H9 (cell line): ENCODE results near the gene PLS1. TPM values are rescaled to one million over a fixed set of nuclear protein-coding genes. Genes with fewer than 3 reads are reported as not detected.

ENCODE experiments used
- DNase-seq: peaks from one replicate; pipeline ENCODE4 v3.0.0-alpha.2; 2017
- H2AFZ ChIP-seq: one replicate; pipeline ENCODE4 v1.6.1; 2013; ENCODE audit warnings: mild to moderate bottlenecking, low read length, control low read depth, moderate library complexity
- H2AK5ac ChIP-seq: 2 replicates; pipeline ENCODE4 v1.6.1; 2013; ENCODE audit warnings: low read length, control low read depth, mixed read lengths; ENCODE audit not compliant: insufficient read length
- H2BK120ac ChIP-seq: one replicate; pipeline ENCODE4 v1.6.1; 2013; ENCODE audit warnings: low read depth, mild to moderate bottlenecking, low read length, control low read depth, inconsistent platforms; ENCODE audit not compliant: poor library complexity, severe bottlenecking
- H2BK12ac ChIP-seq: 2 replicates; pipeline ENCODE4 v1.6.1; 2013; ENCODE audit warnings: low read length, control low read depth, mixed read lengths, low read depth; ENCODE audit not compliant: insufficient read length
- H2BK15ac ChIP-seq: 2 replicates; pipeline ENCODE4 v1.6.1; 2013; ENCODE audit warnings: low read depth, low read length, control low read depth
- H2BK20ac ChIP-seq: one replicate; pipeline ENCODE4 v1.6.1; 2013; ENCODE audit warnings: low read depth, mild to moderate bottlenecking, low read length, control low read depth, inconsistent platforms; ENCODE audit not compliant: poor library complexity, severe bottlenecking
- H2BK5ac ChIP-seq: 2 replicates; pipeline ENCODE4 v1.6.1; 2013; ENCODE audit warnings: low read length, control low read depth, mixed read lengths; ENCODE audit not compliant: insufficient read length
- H3K14ac ChIP-seq: 2 replicates; pipeline ENCODE4 v1.6.1; 2013; ENCODE audit warnings: low read length, control low read depth; ENCODE audit not compliant: insufficient read depth
- H3K18ac ChIP-seq: 2 replicates; pipeline ENCODE4 v1.6.1; 2013; ENCODE audit warnings: low read depth, mild to moderate bottlenecking, mixed read lengths, low read length, control low read depth; ENCODE audit not compliant: insufficient read length
- H3K23ac ChIP-seq: 2 replicates; pipeline ENCODE4 v1.6.1; 2013; ENCODE audit warnings: low read length, control low read depth, mixed read lengths, low read depth; ENCODE audit not compliant: insufficient read length
- H3K23me2 ChIP-seq: 2 replicates; pipeline ENCODE4 v1.6.1; 2013; ENCODE audit warnings: low read depth, mild to moderate bottlenecking, mixed read lengths, low read length, control low read depth; ENCODE audit not compliant: insufficient read length, poor library complexity, severe bottlenecking
- H3K27ac ChIP-seq: 2 replicates; pipeline ENCODE4 v1.5.1; 2013; ENCODE audit warnings: low read length, control low read depth, mixed read lengths, low read depth; ENCODE audit not compliant: insufficient read length
- H3K27me3 ChIP-seq: 2 replicates; pipeline ENCODE4 v1.6.1; 2013; ENCODE audit warnings: low read length, control low read depth, inconsistent platforms; ENCODE audit not compliant: insufficient read depth
- H3K4ac ChIP-seq: 2 replicates; pipeline ENCODE4 v1.6.1; 2013; ENCODE audit warnings: low read depth, mild to moderate bottlenecking, control low read depth, inconsistent platforms, low read length, moderate library complexity
- H3K4me1 ChIP-seq: 2 replicates; pipeline ENCODE4 v1.6.1; 2013; ENCODE audit warnings: low read length, control low read depth, inconsistent platforms; ENCODE audit not compliant: insufficient read depth
- H3K4me2 ChIP-seq: 2 replicates; pipeline ENCODE4 v1.6.1; 2013; ENCODE audit warnings: low read length, control low read depth, mixed read lengths; ENCODE audit not compliant: insufficient read length, insufficient read depth
- H3K56ac ChIP-seq: 2 replicates; pipeline ENCODE4 v1.6.1; 2013; ENCODE audit warnings: low read depth, mild to moderate bottlenecking, mixed read lengths, low read length, control low read depth; ENCODE audit not compliant: insufficient read length
- H3K79me1 ChIP-seq: 2 replicates; pipeline ENCODE4 v1.6.1; 2013; ENCODE audit warnings: low read depth, mild to moderate bottlenecking, moderate library complexity, low read length, control low read depth, inconsistent platforms; ENCODE audit not compliant: insufficient read depth, poor library complexity, severe bottlenecking
- H3K79me2 ChIP-seq: 2 replicates; pipeline ENCODE4 v1.6.1; 2013; ENCODE audit warnings: low read length, control low read depth, inconsistent platforms; ENCODE audit not compliant: insufficient read depth
- H3K9ac ChIP-seq: 2 replicates; pipeline ENCODE4 v1.6.1; 2013; ENCODE audit warnings: low read length, control low read depth, mixed read lengths; ENCODE audit not compliant: insufficient read length; ENCODE audit errors: extremely low read depth
- H3K9me3 ChIP-seq: one replicate; pipeline ENCODE4 v1.6.1; 2013; ENCODE audit warnings: low read depth, low read length, inconsistent platforms; ENCODE audit not compliant: control insufficient read depth
- H3T11ph ChIP-seq: one replicate; pipeline ENCODE4 v1.6.1; 2013; ENCODE audit warnings: mild to moderate bottlenecking, low read length, control low read depth, inconsistent platforms
- H4K20me1 ChIP-seq: one replicate; pipeline ENCODE4 v1.6.1; 2013; ENCODE audit not compliant: control insufficient read depth, insufficient read length, insufficient read depth
- H4K5ac ChIP-seq: 2 replicates; pipeline ENCODE4 v1.6.1; 2013; ENCODE audit warnings: low read depth, mild to moderate bottlenecking, mixed read lengths, low read length, control low read depth; ENCODE audit not compliant: insufficient read length
- H4K8ac ChIP-seq: replicated peaks from 2 replicates; pipeline ENCODE4 v1.6.1; 2013; ENCODE audit warnings: low read length, control low read depth, mixed read lengths, low read depth; ENCODE audit not compliant: insufficient read length
- H4K91ac ChIP-seq: 2 replicates; pipeline ENCODE4 v1.6.1; 2013; ENCODE audit warnings: low read depth, mild to moderate bottlenecking, moderate library complexity, mixed read lengths, low read length, control low read depth; ENCODE audit not compliant: insufficient read length
- H3K27ac Mint-ChIP-seq, 3 experiments: 2 replicates in 2 of 3; 3 replicates in 1 of 3; pipeline ENCODE4 v1.8.0; 2020 to 2021; ENCODE audit warnings: mixed read lengths in 3 of 3, mild to moderate bottlenecking in 1 of 3, moderate library complexity in 1 of 3
- H3K27me3 Mint-ChIP-seq: 2 replicates; pipeline ENCODE4 v1.8.0; 2021; ENCODE audit warnings: low read depth, mild to moderate bottlenecking, moderate library complexity, mixed read lengths
- H3K36me3 Mint-ChIP-seq, 3 experiments: 2 replicates in 2 of 3; 3 replicates in 1 of 3; pipeline ENCODE4 v1.8.0; 2020 to 2021; ENCODE audit warnings: low read depth in 3 of 3, mixed read lengths in 3 of 3; ENCODE audit not compliant: insufficient read depth in 1 of 3
- H3K4me1 Mint-ChIP-seq, 2 experiments: 2 replicates each; pipeline ENCODE4 v1.8.0; 2020; ENCODE audit warnings: mixed read lengths in 2 of 2
- H3K4me3 Mint-ChIP-seq, 2 experiments: 2 replicates in 1 of 2; 3 replicates in 1 of 2; pipeline ENCODE4 v1.8.0; 2020 to 2021; ENCODE audit warnings: mild to moderate bottlenecking in 2 of 2, mixed read lengths in 2 of 2, moderate library complexity in 1 of 2
- H3K9me3 Mint-ChIP-seq, 2 experiments: 2 replicates in 1 of 2; 3 replicates in 1 of 2; pipeline ENCODE4 v1.8.0; 2020; ENCODE audit warnings: mild to moderate bottlenecking in 2 of 2, mixed read lengths in 2 of 2, moderate library complexity in 1 of 2
- total RNA-seq: library from RNA; stranded (reverse); gene quantifications from 2 replicates; pipeline ENCODE4 v1.2.1, GENCODE V29; 2021
- TF ChIP-seq, protein P1 (sequence below): fragments of 200-600 bp; sonication (generic); conservative IDR thresholded peaks from 3 replicates; pipeline ENCODE4 v1.8.0; 2021; ENCODE audit warnings: antibody characterized with exemption, mild to moderate bottlenecking

PLS1 gene
- total RNA-seq, 1 experiment from 2014 or later = 20.4 TPM

DNA sequence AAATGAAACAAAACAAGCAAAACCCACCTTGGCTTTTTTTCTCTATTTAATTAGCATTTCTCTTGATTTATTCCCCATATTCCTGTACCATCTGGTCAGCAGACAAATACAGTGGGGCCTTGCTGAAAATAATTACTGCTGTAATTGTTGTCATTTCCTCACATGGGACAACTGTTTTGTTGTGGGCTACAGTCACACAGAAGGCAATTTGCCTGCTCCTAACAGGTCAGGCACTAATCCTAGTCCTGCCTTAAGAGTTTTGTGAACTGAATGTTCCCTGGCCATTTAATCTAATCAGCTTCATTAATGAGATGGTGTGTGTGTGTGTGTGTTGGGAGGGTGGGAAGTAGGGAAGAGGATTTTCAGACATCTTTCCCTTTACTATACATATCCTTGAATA lies 139.3 kb downstream of the PLS1 start:
- Histone ChIP-seq H3K4me2 (no peak overlapping the region), H3K79me1 (no peaks in the 10 kb centered on the region), H2AFZ (no peak overlapping the region)

More for the DNA sequence above, 139.3 kb downstream of the PLS1 start:
- TF ChIP-seq, protein P1, sequence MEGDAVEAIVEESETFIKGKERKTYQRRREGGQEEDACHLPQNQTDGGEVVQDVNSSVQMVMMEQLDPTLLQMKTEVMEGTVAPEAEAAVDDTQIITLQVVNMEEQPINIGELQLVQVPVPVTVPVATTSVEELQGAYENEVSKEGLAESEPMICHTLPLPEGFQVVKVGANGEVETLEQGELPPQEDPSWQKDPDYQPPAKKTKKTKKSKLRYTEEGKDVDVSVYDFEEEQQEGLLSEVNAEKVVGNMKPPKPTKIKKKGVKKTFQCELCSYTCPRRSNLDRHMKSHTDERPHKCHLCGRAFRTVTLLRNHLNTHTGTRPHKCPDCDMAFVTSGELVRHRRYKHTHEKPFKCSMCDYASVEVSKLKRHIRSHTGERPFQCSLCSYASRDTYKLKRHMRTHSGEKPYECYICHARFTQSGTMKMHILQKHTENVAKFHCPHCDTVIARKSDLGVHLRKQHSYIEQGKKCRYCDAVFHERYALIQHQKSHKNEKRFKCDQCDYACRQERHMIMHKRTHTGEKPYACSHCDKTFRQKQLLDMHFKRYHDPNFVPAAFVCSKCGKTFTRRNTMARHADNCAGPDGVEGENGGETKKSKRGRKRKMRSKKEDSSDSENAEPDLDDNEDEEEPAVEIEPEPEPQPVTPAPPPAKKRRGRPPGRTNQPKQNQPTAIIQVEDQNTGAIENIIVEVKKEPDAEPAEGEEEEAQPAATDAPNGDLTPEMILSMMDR = no peak
- Histone ChIP-seq H3K9ac (no peak overlapping the region), H4K91ac (no peak overlapping the region), H4K8ac (no peak overlapping the region), H3K23me2 (no peaks in the 10 kb centered on the region), H2AK5ac (no peak overlapping the region), H3K27me3 (no peaks in the 10 kb centered on the region), H2BK120ac (no peak overlapping the region), H3K18ac (no peak overlapping the region), H2BK12ac (no peak overlapping the region), H4K20me1 (no peaks in the 10 kb centered on the region), H2BK20ac (no peak overlapping the region), H4K5ac (no peak overlapping the region), H2BK5ac (no peak overlapping the region), H3K56ac (no peak overlapping the region), H3K4ac (no peak overlapping the region), H3K23ac (no peak overlapping the region), H3K14ac (no peak overlapping the region), H3K4me1 (no peaks in the 10 kb centered on the region; the same call in 1 of the 2 replicates), H3T11ph (no peak overlapping the region), H3K79me2 (no peaks in the 10 kb centered on the region; the same call in 1 of the 2 replicates), H3K9me3 (no peaks in the 10 kb centered on the region), H2BK15ac (no peak overlapping the region), H3K27ac (no peak overlapping the region)
- Mint-ChIP-seq H3K4me1 (peaks cover 11 to 14% of the 10 kb centered on the region in 2 experiments), H3K4me3 (no peak overlapping the region), H3K9me3 (no peaks in the 10 kb centered on the region), H3K27ac (peak overlapping the region in 1 of 3 experiments; percentile 10; a peak in 1 of 7 replicates), H3K36me3 (peaks cover 0 to 7% (median 5%) of the 10 kb centered on the region in 3 experiments; a peak in 4 of 7 replicates), H3K27me3 (no peaks in the 10 kb centered on the region)
- DNase-seq = no peak
